H1 (cell line): ENCODE measurements around the gene AWAT2.

Source experiments
- CBX5 ChIP-seq: fragments of 300-800, 300-1000 bp; sonication (generic); IDR thresholded peaks from 2 replicates; pipeline ENCODE4 v1.7.1; 2016; ENCODE audit warnings: antibody characterized with exemption, low read length, low read depth
- CTCF ChIP-seq, 3 experiments: IDR thresholded peaks; 1 replicate in 2 of 3; 2 replicates in 1 of 3; pipeline versions ENCODE4 v1.5.1 to v1.6.1; 2011; ENCODE audit warnings: low read length in 3 of 3, mild to moderate bottlenecking in 3 of 3, inconsistent platforms in 2 of 3, low read depth in 1 of 3, moderate library complexity in 1 of 3; ENCODE audit not compliant: insufficient read depth in 1 of 3; ENCODE audit errors: control extremely low read depth in 1 of 3
- EZH2 ChIP-seq: fragments of 200-600 bp; sonication (generic); IDR thresholded peaks from 2 replicates; pipeline ENCODE4 v1.7.1; 2012; ENCODE audit warnings: low read depth, mild to moderate bottlenecking, moderate library complexity, low read length, inconsistent platforms; ENCODE audit not compliant: severe bottlenecking
- JUND ChIP-seq: IDR thresholded peaks from 2 replicates; pipeline ENCODE4 v1.6.1; 2011; ENCODE audit warnings: mild to moderate bottlenecking, improper control_type of control experiment, low read length
- KDM5A ChIP-seq: fragments of 200-600 bp; IDR thresholded peaks from 2 replicates; pipeline ENCODE4 v1.7.1; 2012; ENCODE audit warnings: mild to moderate bottlenecking, low read length, inconsistent platforms, mixed read lengths
- SIN3A ChIP-seq, 2 experiments: IDR thresholded peaks in 1 of 2; conservative IDR thresholded peaks in 1 of 2; 2 replicates each; pipeline ENCODE4 v1.6.1; 2011 to 2012; ENCODE audit warnings: low read length in 2 of 2, improper control_type of control experiment in 1 of 2, low read depth in 1 of 2, mild to moderate bottlenecking in 1 of 2

GRCh38 chrX:70038515-70038914, 11.2 kb downstream of the AWAT2 start:
- TF ChIP-seq SIN3A (conservative IDR thresholded peaks at IDR 0.05 in 1 of 2, IDR thresholded peaks at IDR 0.05 in 1 of 2; ENCODE audit: low read depth in 1 of 2, low read length in 2 of 2) (no peak), JUND (no peak), CTCF (IDR thresholded peaks at IDR 0.05; ENCODE audit: control extremely low read depth in 1 of 3, insufficient read depth in 1 of 3, low read depth in 1 of 3, low read length in 3 of 3) (no peak), KDM5A (no peak), EZH2 (no peak), CBX5 (no peak)
